C4-2B (cell line): Measurements from ENCODE around the gene ATP13A1.

Source experiments
- H3K27ac ChIP-seq: fragments of 450-650 bp; 2 replicates; pipeline ENCODE4 v1.5.1; 2017
- CTCF ChIP-seq: fragments of 450-650 bp; conservative IDR thresholded peaks from 2 replicates; pipeline ENCODE4 v1.5.1; 2017; ENCODE audit warnings: mild to moderate bottlenecking
- ZFX ChIP-seq: fragments of 450-650 bp; IDR thresholded peaks from 2 replicates; pipeline ENCODE4 v1.6.1; 2017

The ATP13A1 gene

GRCh38 chr19:19654441-19654840, 9.0 kb downstream of the ATP13A1 start:
- TF ChIP-seq ZFX (no peak), CTCF (no peak)
- H3K27ac ChIP-seq = no peak overlapping the region

- TF ChIP-seq CTCF = no peak
- no peak for TF ChIP-seq ZFX
- H3K27ac ChIP-seq = no peak overlapping the region
Observed at GRCh38 chr19:19653597-19654147, 9.8 kb downstream of the ATP13A1 start.

- H3K27ac ChIP-seq = no peak overlapping the region
- TF ChIP-seq CTCF = no peak
- no peak for TF ChIP-seq ZFX
Observed at GRCh38 chr19:19652482-19653295, 10.8 kb downstream of the ATP13A1 start.

GRCh38 chr19:19651076-19651475, 12.4 kb downstream of the ATP13A1 start:
- TF ChIP-seq ZFX (no peak), CTCF (no peak)
- H3K27ac ChIP-seq = no peak overlapping the region

- no peak overlapping the region for H3K27ac ChIP-seq
- TF ChIP-seq CTCF (no peak), ZFX (no peak)
Observed at GRCh38 chr19:19650331-19650730, 13.1 kb downstream of the ATP13A1 start.

GRCh38 chr19:19649580-19649995, 13.9 kb downstream of the ATP13A1 start:
- TF ChIP-seq CTCF = no peak
- no peak for TF ChIP-seq ZFX
- H3K27ac ChIP-seq = no peak overlapping the region

GRCh38 chr19:19649155-19649554, 14.3 kb downstream of the ATP13A1 start:
- H3K27ac ChIP-seq = no peak overlapping the region
- TF ChIP-seq ZFX (no peak), CTCF (no peak)
